Breast epithelium (tissue), 4 donors: ENCODE data around the gene PGS1. TPM values are rescaled to one million over a fixed set of nuclear protein-coding genes. Genes with fewer than 3 reads are reported as not detected.
A peak's percentile ranks its signal among the peaks of the same experiment; 100 is the strongest.

Experiments used
- DNase-seq, 2 donors: peaks; one replicate each; pipeline ENCODE4 v3.0.0-alpha.2; 2019; ENCODE audit warnings: low spot score in 2 of 2
- H3K27ac ChIP-seq, 2 donors: fragments of 200-600 bp; sonication (generic) in 1 of 2; one replicate each; pipeline ENCODE4 v1.5.1; 2016 to 2019; ENCODE audit warnings: mild to moderate bottlenecking in 1 of 2
- H3K27me3 ChIP-seq, 2 donors: fragments of 200-600 bp; sonication (generic) in 1 of 2; one replicate each; pipeline versions ENCODE4 v1.5.1 to v1.6.0; 2017 to 2019; ENCODE audit warnings: control low read depth in 1 of 2, mild to moderate bottlenecking in 1 of 2
- H3K36me3 ChIP-seq: fragments of 200-600 bp; one replicate; pipeline ENCODE4 v1.5.1; 2019
- H3K4me1 ChIP-seq, 2 donors: fragments of 200-600 bp; sonication (generic); one replicate each; pipeline ENCODE4 v1.5.1; 2016 to 2019; ENCODE audit warnings: control low read depth in 1 of 2
- H3K4me3 ChIP-seq, 3 donors: fragments of 200-600 bp; sonication (generic); 1 replicate in 2 of 3; 2 replicates in 1 of 3; pipeline ENCODE4 v1.5.1; 2016 to 2019; ENCODE audit warnings: mild to moderate bottlenecking in 3 of 3, moderate library complexity in 2 of 3
- H3K9me3 ChIP-seq, 2 donors: fragments of 200-600 bp; sonication (generic) in 1 of 2; one replicate each; pipeline ENCODE4 v1.5.1; 2016 to 2019; ENCODE audit warnings: control low read depth in 1 of 2
- POLR2A ChIP-seq: fragments of 450-650 bp; IDR thresholded peaks from one replicate; pipeline ENCODE4 v1.6.1; 2016; ENCODE audit warnings: antibody characterized with exemption, mild to moderate bottlenecking, moderate library complexity
- POLR2AphosphoS5 ChIP-seq, 3 donors: sonication (generic); formaldehyde crosslinking; IDR thresholded peaks; one replicate each; pipeline ENCODE4 v1.6.1; 2017; ENCODE audit warnings: antibody characterized with exemption in 3 of 3
- intact Hi-C: fragments of 100-400 bp; cut with DNase I; formaldehyde crosslinking; loops from one replicate; pipeline ENCODE4 v1.15.1; 2023; ENCODE audit warnings: low total_unique reads
- total RNA-seq, 3 donors: library from RNA; depleted of rRNA; stranded (reverse); fragments of >200 nt; gene quantifications; one replicate each; pipeline ENCODE4 v1.1.0, GENCODE V29; 2016
- TF ChIP-seq, protein P1 (sequence below), 3 donors: fragments of 450-650 bp; IDR thresholded peaks; one replicate each; pipeline ENCODE4 v1.5.1; 2016 to 2017; ENCODE audit warnings: antibody characterized with exemption in 3 of 3, mild to moderate bottlenecking in 3 of 3, moderate library complexity in 3 of 3

The PGS1 gene
- total RNA-seq, 3 donors from 2014 or later: 33.9 to 58.7 (median 50.2) TPM

DNA sequence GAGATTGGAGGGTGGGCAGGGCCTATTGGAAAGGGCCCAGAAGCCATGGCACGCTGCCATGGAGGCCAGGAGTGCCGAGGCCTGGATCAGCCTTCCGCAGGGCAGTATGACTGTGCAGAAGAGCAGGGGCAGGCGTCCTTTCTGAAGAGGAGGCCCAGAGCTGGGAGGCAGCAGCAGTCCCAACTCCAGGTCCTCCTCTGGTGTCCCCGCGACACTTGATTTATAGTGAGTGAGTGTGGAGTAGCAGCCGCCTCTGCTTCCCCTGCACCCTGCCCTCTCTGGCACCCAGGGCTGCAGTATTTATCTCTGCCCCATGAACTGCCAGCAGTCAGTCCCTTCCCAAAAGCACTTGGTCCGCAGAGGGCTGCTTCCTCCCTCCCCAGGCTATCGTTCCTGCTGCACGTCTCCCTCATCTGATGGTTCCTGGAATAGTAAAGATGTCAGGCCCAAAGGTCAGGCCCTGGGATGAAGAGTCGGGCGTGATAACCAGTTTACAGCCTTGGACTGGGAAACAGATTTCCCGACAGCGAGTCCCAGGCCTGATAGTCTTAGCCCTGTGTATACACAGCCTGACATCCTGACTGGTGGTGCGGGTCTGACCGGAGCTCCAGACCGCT lies 32.9 kb downstream of the PGS1 start:
- Histone ChIP-seq H3K27ac (peak overlapping the region in 1 of 2 donors; percentile 43), H3K27me3 (no peaks in the 10 kb centered on the region), H3K4me3 (no peak overlapping the region), H3K9me3 (no peaks in the 10 kb centered on the region), H3K4me1 (no peaks in the 10 kb centered on the region), H3K36me3 (no peaks in the 10 kb centered on the region)
- TF ChIP-seq POLR2A (no peak), POLR2AphosphoS5 (IDR thresholded peaks at IDR 0.05) (no peak)
- intact Hi-C loops: no loop called here
- DNase-seq: no peak

DNA sequence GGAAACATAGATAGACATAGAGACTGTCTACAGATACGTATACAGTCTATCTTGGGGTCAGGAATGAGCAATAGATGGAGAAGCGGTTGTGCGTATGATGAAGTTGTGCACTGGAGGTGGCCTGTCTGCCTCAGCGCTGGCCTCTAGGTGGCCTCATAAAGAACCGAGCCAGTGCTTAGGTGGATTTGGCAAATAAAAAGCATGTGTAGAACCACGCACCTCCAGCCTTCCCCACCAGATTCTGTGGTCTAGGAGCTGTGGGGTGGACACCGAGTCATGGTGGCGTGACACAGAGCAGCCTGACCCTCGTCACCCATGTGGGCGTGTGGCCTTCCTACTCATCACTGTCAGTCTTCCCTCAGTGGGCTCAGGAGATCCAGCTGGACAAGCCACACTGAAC lies 34.0 kb downstream of the PGS1 start:
- no peaks in the 10 kb centered on the region for H3K9me3 ChIP-seq
- H3K27ac ChIP-seq: peak overlapping the region in 1 of 2 donors; percentile 72
- no peak overlapping the region for H3K4me3 ChIP-seq
- H3K36me3 ChIP-seq: no peaks in the 10 kb centered on the region
- intact Hi-C loops: no loop called here
- no peak for DNase-seq
- H3K27me3 ChIP-seq: no peaks in the 10 kb centered on the region
- TF ChIP-seq, protein P1, sequence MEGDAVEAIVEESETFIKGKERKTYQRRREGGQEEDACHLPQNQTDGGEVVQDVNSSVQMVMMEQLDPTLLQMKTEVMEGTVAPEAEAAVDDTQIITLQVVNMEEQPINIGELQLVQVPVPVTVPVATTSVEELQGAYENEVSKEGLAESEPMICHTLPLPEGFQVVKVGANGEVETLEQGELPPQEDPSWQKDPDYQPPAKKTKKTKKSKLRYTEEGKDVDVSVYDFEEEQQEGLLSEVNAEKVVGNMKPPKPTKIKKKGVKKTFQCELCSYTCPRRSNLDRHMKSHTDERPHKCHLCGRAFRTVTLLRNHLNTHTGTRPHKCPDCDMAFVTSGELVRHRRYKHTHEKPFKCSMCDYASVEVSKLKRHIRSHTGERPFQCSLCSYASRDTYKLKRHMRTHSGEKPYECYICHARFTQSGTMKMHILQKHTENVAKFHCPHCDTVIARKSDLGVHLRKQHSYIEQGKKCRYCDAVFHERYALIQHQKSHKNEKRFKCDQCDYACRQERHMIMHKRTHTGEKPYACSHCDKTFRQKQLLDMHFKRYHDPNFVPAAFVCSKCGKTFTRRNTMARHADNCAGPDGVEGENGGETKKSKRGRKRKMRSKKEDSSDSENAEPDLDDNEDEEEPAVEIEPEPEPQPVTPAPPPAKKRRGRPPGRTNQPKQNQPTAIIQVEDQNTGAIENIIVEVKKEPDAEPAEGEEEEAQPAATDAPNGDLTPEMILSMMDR (IDR thresholded peaks at IDR 0.05): no peak
- TF ChIP-seq POLR2A (no peak), POLR2AphosphoS5 (IDR thresholded peaks at IDR 0.05) (no peak)
- H3K4me1 ChIP-seq: no peaks in the 10 kb centered on the region

DNA sequence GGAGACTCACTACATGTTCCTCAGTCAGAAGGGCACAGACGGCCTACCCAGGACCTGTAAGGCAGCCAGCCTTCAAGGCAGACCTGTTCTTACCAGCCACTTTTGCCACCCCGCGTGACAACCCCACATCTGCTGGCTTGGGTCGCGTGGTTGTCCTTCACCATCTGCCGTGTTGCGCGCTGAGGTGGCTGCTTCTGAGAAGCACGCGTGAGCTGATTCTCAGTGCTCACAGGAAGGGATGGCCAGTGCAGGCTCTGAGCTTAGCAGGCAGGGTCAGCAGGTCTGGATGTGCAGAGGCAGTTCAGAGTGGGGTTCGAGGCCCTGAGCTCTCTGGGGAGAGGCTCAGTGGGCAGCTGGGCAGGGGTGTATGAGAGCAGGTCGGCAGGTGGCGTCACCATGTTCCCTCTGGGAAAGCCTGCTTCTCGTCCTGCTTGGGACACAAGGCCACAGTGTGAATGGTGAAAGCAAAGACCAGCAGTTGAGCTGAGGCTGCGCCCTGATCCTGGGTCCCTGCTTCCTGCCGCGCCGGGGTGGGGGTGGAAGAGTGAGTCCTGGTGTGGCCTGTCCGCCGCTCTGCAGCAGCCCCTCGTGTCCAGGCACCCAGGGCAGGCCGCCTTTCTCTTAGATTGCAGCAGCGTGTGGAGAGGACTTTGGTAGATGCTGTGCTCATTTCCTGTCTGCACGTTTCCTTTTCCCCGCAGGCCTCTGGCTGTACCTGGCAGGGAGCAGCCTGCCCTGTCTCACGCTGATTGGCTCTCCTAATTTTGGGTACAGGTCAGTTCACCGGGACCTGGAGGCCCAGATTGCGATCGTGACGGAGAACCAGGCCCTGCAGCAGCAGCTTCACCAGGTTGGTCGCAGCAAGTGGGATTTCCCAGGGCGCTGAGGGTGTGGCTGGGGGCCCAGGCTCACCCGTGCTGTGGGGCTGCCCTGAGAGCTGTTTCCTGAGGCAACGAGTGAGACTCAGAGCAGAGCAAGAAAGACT lies 36.0 kb downstream of the PGS1 start:
- peak overlapping the region; percentile 10 to 94 for H3K27ac ChIP-seq
- no peaks in the 10 kb centered on the region for H3K9me3 ChIP-seq
- H3K4me1 ChIP-seq: no peaks in the 10 kb centered on the region
- TF ChIP-seq, protein P1 (IDR thresholded peaks at IDR 0.05): no peak
- TF ChIP-seq POLR2AphosphoS5 (IDR thresholded peaks at IDR 0.05) (no peak), POLR2A (no peak)
- no peaks in the 10 kb centered on the region for H3K36me3 ChIP-seq
- intact Hi-C loops: no loop called here
- no peak for DNase-seq
- H3K4me3 ChIP-seq: no peak overlapping the region
- no peaks in the 10 kb centered on the region for H3K27me3 ChIP-seq

DNA sequence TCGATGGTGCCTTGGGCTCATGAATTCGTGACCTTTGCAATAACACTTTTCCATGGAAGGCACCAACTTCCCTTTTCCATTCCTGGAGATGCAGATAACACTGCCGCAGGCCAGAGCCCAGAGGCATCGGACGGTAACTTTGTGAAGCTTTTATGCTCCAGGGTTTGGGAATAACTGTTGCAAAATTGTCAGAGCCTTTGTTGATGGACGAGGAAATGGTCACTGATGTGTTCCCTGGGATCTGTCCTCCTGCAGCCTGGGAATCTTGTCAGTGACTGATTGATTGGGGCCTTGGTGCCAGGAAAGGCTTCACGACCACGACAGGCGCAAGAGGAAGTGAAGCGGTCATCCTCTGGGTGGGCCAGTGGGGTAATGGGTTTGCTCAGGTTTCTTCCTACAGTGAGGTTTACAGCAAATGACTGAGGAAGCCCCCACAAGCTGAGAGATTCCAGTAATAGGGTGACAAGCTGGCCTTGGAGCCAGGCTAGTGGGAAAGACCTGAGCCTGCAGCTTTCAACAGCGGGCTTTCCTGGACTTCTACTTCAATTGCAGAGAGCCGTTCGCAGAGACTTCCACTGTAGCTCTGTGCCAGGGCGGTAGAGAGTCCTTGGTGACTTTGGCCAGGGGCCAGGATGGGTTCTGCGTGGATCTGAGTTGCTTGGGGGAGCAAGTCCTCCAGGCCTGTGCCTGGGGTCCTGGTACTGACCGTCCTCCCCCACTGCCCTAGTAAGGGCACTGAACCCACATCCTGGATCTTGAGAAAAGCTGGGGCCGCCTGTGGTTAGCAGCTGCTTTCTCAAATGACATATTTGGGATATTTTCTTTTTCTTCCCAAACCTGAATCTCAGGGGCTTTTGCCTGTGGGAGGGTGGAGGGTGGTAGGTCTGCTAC lies 37.6 kb downstream of the PGS1 start:
- no peak overlapping the region for H3K4me3 ChIP-seq
- no peak for TF ChIP-seq POLR2A
- TF ChIP-seq POLR2AphosphoS5 (IDR thresholded peaks at IDR 0.05): no peak
- TF ChIP-seq, protein P1 (IDR thresholded peaks at IDR 0.05): no peak
- no peak for DNase-seq
- H3K4me1 ChIP-seq: no peaks in the 10 kb centered on the region
- H3K36me3 ChIP-seq: no peaks in the 10 kb centered on the region
- intact Hi-C loops: no loop called here
- H3K27ac ChIP-seq: peak overlapping the region; percentile 73 to 94
- no peaks in the 10 kb centered on the region for H3K27me3 ChIP-seq
- H3K9me3 ChIP-seq: no peaks in the 10 kb centered on the region

DNA sequence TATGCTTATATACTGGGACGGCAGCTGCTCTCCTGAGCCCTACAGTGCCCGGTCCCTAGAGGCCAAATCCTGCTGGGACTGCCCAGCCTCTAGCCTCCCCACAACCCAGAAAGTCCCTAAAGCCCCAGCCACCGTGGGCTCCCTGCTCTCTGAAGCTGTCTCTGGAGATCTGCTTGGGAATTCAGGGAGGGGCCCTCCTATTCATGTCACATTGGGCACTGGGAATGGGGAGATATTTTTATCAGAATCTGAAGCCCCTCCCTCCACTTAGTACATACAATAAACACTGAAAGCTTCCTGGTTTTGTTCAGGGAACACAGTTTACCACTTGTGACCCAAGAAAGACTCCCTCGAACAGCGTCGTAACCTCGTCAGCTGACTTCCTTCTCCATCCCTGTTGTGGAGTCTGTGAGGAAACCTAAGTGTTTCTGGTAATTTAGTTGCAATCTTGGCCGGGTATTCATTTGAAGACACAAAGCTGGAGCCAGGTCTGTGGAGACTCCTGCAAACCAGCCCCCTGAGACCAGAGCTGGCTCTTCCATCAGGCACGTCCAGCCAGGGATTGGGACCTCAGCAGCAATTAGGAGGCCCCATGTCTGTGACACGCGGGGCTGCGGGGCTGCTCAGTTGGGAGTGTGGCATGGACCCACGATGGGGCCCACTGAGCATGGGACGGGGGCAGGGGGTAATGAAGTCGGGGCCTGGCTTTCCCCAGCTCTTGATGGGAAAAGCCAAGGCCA lies 38.5 kb downstream of the PGS1 start:
- DNase-seq: no peak
- Histone ChIP-seq H3K4me1 (no peaks in the 10 kb centered on the region), H3K9me3 (no peaks in the 10 kb centered on the region), H3K27me3 (no peaks in the 10 kb centered on the region), H3K36me3 (no peaks in the 10 kb centered on the region), H3K4me3 (no peak overlapping the region), H3K27ac (peak overlapping the region; percentile 73 to 94)
- TF ChIP-seq POLR2AphosphoS5 (IDR thresholded peaks at IDR 0.05) (peak in 1 of 3 donors; percentile 39), POLR2A (no peak)
- TF ChIP-seq, protein P1 (IDR thresholded peaks at IDR 0.05): no peak
- intact Hi-C loops: no loop called here
